ENCODE measurements around the gene BCL2L1.

The BCL2L1 gene

GRCh38 chr20:31758991-31759390 lies 36.3 kb upstream of the BCL2L1 start:
- ATAC-seq = peak; percentile 65
- TF ChIP-seq RARB (CRISPR knock-in tag; IDR thresholded peaks at IDR 0.05) = no peak
- TF ChIP-seq ISL1 (CRISPR knock-in tag; IDR thresholded peaks at IDR 0.05) = no peak
- TF ChIP-seq CSRNP3 (CRISPR knock-in tag; IDR thresholded peaks at IDR 0.05) = no peak
- no peak for TF ChIP-seq ESRRG (CRISPR knock-in tag; IDR thresholded peaks at IDR 0.05)
- TF ChIP-seq ZNF8 (CRISPR knock-in tag; IDR thresholded peaks at IDR 0.05) = no peak
- TF ChIP-seq, protein P1, sequence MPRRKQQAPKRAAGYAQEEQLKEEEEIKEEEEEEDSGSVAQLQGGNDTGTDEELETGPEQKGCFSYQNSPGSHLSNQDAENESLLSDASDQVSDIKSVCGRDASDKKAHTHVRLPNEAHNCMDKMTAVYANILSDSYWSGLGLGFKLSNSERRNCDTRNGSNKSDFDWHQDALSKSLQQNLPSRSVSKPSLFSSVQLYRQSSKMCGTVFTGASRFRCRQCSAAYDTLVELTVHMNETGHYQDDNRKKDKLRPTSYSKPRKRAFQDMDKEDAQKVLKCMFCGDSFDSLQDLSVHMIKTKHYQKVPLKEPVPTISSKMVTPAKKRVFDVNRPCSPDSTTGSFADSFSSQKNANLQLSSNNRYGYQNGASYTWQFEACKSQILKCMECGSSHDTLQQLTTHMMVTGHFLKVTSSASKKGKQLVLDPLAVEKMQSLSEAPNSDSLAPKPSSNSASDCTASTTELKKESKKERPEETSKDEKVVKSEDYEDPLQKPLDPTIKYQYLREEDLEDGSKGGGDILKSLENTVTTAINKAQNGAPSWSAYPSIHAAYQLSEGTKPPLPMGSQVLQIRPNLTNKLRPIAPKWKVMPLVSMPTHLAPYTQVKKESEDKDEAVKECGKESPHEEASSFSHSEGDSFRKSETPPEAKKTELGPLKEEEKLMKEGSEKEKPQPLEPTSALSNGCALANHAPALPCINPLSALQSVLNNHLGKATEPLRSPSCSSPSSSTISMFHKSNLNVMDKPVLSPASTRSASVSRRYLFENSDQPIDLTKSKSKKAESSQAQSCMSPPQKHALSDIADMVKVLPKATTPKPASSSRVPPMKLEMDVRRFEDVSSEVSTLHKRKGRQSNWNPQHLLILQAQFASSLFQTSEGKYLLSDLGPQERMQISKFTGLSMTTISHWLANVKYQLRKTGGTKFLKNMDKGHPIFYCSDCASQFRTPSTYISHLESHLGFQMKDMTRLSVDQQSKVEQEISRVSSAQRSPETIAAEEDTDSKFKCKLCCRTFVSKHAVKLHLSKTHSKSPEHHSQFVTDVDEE (CRISPR knock-in tag; IDR thresholded peaks at IDR 0.05) = no peak
- no peak for TF ChIP-seq BACH2 (CRISPR knock-in tag; IDR thresholded peaks at IDR 0.05; ENCODE audit: borderline replicate concordance)
- no peak for TF ChIP-seq TCF4 (CRISPR knock-in tag; IDR thresholded peaks at IDR 0.05; ENCODE audit: borderline replicate concordance)
- no peak for TF ChIP-seq OSR1 (CRISPR knock-in tag; IDR thresholded peaks at IDR 0.05)
- no peak for TF ChIP-seq GLIS3 (CRISPR knock-in tag; IDR thresholded peaks at IDR 0.05)
- no peak for TF ChIP-seq ARNTL (CRISPR knock-in tag; IDR thresholded peaks at IDR 0.05; ENCODE audit: borderline replicate concordance, low read depth)
- TF ChIP-seq TOX (CRISPR knock-in tag; IDR thresholded peaks at IDR 0.05; ENCODE audit: borderline replicate concordance) = no peak
- no peak for TF ChIP-seq CSDC2 (CRISPR knock-in tag; IDR thresholded peaks at IDR 0.05)
- TF ChIP-seq ZC3H10 (CRISPR knock-in tag; IDR thresholded peaks at IDR 0.05) = no peak

GRCh38 chr20:31758521-31758920 lies 35.9 kb upstream of the BCL2L1 start:
- TF ChIP-seq BACH2 (CRISPR knock-in tag; IDR thresholded peaks at IDR 0.05; ENCODE audit: borderline replicate concordance) (no peak), ZNF565 (CRISPR knock-in tag; conservative IDR thresholded peaks at IDR 0.05; ENCODE audit: low read depth) (no peak), SNAI2 (CRISPR knock-in tag; IDR thresholded peaks at IDR 0.05) (no peak), PATZ1 (CRISPR knock-in tag; IDR thresholded peaks at IDR 0.05; ENCODE audit: borderline replicate concordance) (no peak), RARB (CRISPR knock-in tag; IDR thresholded peaks at IDR 0.05) (no peak), ZC3H10 (CRISPR knock-in tag; IDR thresholded peaks at IDR 0.05) (no peak), ZNF8 (CRISPR knock-in tag; IDR thresholded peaks at IDR 0.05) (no peak), ZFP30 (CRISPR knock-in tag; IDR thresholded peaks at IDR 0.05) (no peak), CSRNP3 (CRISPR knock-in tag; IDR thresholded peaks at IDR 0.05) (no peak), ESRRG (CRISPR knock-in tag; IDR thresholded peaks at IDR 0.05) (no peak), ZNF70 (CRISPR knock-in tag; IDR thresholded peaks at IDR 0.05) (no peak)

DNA sequence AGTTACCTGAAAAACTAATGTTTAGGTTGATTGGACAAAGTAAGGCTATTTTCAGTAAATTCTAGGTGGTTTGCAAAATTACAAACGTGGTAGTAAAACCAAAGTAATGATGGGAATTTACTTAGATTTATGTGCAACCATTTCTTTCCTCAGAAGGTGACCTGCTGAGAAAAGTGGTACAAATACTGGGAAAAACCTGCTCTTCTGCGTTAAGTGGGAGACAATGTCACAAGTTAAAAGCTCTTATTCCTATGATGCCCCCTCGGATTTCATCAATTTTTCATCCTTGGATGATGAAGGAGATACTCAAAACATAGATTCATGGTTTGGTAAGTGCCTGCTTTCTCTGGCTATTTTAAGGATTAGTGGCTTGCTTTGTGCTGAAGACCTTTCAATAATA lies 34.6 kb upstream of the BCL2L1 start:
- TF ChIP-seq ZFP30 (CRISPR knock-in tag; IDR thresholded peaks at IDR 0.05) (no peak), ZNF70 (CRISPR knock-in tag; IDR thresholded peaks at IDR 0.05) (no peak), ESRRG (CRISPR knock-in tag; IDR thresholded peaks at IDR 0.05) (no peak), ARNTL (CRISPR knock-in tag; IDR thresholded peaks at IDR 0.05; ENCODE audit: borderline replicate concordance, low read depth) (no peak), POU6F1 (CRISPR knock-in tag; IDR thresholded peaks at IDR 0.05; ENCODE audit: borderline replicate concordance, low read depth) (no peak), ZC3H10 (CRISPR knock-in tag; IDR thresholded peaks at IDR 0.05) (no peak), GLIS3 (CRISPR knock-in tag; IDR thresholded peaks at IDR 0.05) (no peak), TCF4 (CRISPR knock-in tag; IDR thresholded peaks at IDR 0.05; ENCODE audit: borderline replicate concordance) (no peak)
- TF ChIP-seq, protein P1 (CRISPR knock-in tag; IDR thresholded peaks at IDR 0.05) = no peak
- ATAC-seq = no peak

More at GRCh38 chr20:31758521-31758920, 35.9 kb upstream of the BCL2L1 start:
- no peak for ATAC-seq

All from SK-N-SH treated with all-trans-retinoic acid at 6 μM for 48 hours (cell line).